Measurements from ENCODE around the gene CST4.

- TF ChIP-seq EZH2 (IDR thresholded peaks at IDR 0.05; ENCODE audit: borderline replicate concordance) (no peak), CTCF (IDR thresholded peaks at IDR 0.05; ENCODE audit: poor library complexity) (no peak)
These were observed 36.5 kb downstream of the CST4 start for GRCh38 chr20:23652371-23652770.

Measured in hepatocyte (in vitro differentiated cells).